ENCODE results near the gene PNRC1.
"Not testable (repeated sequence)": the region's sequence is repeated elsewhere in the genome, so short reads cannot be mapped to it uniquely, and the experiment has no call there.

PNRC1 gene

DNA sequence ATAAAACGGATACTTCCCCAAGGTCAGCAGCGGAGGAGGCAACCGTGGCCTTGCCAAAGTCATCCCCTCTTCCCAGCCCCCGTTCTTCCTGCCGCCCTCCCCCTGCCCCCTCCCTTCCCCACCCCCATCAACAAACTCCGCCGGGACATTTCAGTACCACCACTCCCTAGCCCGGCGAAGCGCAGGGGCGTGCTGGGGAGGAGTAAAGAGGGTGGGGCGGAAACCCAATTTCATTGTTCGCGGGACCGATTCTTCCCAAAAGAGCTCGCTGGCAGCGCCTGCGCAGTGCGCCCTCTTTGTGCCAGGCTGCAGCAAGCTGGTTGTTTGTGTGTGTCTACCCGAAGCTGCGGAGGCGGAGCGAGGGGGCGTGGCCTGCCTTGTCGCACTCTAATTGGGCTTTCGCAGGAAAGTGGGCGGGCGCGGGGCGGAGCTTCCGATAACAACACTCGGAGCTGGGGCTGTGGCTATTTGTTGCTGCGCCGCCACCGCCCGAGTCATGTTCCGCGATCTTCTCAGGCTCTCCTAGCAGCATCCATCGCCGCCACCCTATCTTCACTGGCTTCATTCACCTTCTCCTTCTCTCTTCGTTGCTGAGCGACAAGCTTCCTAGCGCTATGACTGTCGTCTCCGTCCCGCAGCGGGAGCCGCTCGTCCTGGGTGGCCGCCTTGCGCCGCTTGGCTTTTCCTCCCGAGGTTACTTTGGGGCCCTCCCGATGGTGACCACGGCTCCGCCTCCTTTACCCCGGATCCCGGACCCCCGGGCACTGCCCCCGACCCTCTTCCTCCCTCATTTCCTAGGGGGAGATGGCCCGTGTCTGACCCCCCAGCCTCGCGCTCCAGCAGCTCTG, at the start of gene PNRC1:
TSS of gene PNRC1 (plus strand) at position 471 of the 848 bp plus-strand sequence. CDS start at position 615, 144 bp downstream.
- DNase-seq (ENCODE audit: low spot score): peak; percentile 97
- TF ChIP-seq, protein P1, sequence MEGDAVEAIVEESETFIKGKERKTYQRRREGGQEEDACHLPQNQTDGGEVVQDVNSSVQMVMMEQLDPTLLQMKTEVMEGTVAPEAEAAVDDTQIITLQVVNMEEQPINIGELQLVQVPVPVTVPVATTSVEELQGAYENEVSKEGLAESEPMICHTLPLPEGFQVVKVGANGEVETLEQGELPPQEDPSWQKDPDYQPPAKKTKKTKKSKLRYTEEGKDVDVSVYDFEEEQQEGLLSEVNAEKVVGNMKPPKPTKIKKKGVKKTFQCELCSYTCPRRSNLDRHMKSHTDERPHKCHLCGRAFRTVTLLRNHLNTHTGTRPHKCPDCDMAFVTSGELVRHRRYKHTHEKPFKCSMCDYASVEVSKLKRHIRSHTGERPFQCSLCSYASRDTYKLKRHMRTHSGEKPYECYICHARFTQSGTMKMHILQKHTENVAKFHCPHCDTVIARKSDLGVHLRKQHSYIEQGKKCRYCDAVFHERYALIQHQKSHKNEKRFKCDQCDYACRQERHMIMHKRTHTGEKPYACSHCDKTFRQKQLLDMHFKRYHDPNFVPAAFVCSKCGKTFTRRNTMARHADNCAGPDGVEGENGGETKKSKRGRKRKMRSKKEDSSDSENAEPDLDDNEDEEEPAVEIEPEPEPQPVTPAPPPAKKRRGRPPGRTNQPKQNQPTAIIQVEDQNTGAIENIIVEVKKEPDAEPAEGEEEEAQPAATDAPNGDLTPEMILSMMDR (IDR thresholded peaks at IDR 0.05; ENCODE audit: extremely low read depth, missing control alignments): no peak

DNA sequence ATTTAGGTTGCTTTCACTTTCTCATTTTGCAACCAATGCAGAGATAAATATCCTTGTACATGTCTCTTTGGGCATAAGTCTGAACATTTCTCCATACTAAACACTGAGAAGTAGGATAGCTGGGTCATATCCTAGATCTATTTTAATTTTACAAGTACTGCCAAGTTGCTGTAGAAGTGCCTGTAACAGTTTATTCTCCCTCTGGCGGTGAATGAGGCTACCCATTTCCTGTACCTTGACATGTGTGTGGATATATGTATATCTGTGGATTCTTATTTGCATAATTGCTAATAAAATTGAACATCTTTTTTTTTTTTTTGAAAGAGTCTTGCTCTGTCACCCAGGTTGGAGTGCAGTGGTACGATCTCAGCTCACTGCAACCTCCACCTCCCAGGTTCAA, 48.0 kb upstream of the PNRC1 start:
- TF ChIP-seq, protein P1 (IDR thresholded peaks at IDR 0.05; ENCODE audit: extremely low read depth, missing control alignments): no peak
- DNase-seq (ENCODE audit: low spot score): no peak

DNA sequence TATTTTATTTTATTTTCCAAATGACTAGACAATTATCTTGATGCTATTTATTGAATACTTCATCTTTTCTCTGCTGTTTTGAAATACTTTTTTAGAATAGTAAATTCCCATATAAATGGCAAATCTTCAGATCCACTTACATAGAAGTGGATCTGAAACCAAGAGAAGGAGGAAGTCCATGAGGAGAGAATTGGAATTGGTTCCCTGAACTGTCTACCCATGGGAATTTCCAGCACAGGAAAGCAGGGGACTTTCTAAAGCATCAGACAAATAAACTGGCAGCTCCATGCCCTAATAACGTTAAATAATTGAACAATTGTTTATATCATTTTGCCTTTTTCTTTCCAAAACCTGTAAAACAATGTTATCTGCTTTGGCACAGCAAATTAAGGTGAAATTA, 47.1 kb upstream of the PNRC1 start:
- no peak for DNase-seq (ENCODE audit: low spot score)
- TF ChIP-seq, protein P1 (IDR thresholded peaks at IDR 0.05; ENCODE audit: extremely low read depth, missing control alignments): no peak

DNA sequence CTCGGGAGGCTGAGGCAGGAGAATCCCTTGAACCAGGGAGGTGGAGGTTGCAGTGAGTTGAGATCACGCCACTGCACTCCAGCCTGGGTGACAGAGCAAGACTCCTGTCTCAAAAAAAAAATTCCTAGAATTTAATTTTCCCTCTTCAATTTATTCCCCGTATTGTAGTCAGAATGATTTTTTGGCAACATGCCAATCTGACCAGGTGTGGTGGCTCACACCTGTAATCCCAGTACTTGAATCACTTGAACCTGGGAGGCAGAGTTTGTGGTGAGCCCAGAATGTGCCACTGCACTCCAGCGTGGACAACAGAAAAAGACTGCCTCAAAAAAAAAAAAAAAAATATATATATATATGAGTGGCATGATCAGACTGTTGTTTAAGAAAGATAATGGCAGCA, 46.4 kb upstream of the PNRC1 start:
- not testable (repeated sequence) for DNase-seq (ENCODE audit: low spot score)

DNA sequence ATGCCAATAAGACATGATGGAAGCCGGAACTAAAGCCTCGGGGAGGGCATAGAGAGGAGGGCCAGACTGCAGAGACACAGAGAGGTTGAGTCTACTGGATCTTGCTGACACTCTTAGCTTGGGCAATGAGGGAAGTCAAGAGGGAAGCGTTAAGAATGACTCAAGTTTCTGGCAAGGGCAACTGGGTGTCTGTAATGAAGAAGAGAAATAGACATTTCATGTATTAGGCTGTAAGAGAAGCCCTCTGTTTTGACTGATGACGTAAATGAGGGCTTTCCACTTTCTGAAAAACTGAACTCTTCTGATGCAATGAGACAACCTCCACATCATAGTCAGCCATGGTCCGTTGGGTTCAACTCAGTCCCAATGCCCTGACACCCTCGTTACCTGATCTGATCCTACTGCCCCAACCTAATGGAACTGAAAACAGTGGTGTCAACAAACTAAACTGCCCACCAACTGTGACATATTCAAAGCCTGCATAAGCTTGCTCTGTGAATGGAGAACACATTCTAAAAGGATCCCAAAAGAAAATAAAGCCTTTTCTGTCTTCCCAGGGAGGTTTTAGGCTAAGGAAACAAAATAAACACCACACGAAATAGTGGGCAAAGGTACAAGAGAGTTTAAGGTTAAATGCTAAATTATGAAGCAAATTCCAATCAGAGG, 45.8 kb upstream of the PNRC1 start:
- TF ChIP-seq, protein P1 (IDR thresholded peaks at IDR 0.05; ENCODE audit: extremely low read depth, missing control alignments): no peak
- no peak for DNase-seq (ENCODE audit: low spot score)

DNA sequence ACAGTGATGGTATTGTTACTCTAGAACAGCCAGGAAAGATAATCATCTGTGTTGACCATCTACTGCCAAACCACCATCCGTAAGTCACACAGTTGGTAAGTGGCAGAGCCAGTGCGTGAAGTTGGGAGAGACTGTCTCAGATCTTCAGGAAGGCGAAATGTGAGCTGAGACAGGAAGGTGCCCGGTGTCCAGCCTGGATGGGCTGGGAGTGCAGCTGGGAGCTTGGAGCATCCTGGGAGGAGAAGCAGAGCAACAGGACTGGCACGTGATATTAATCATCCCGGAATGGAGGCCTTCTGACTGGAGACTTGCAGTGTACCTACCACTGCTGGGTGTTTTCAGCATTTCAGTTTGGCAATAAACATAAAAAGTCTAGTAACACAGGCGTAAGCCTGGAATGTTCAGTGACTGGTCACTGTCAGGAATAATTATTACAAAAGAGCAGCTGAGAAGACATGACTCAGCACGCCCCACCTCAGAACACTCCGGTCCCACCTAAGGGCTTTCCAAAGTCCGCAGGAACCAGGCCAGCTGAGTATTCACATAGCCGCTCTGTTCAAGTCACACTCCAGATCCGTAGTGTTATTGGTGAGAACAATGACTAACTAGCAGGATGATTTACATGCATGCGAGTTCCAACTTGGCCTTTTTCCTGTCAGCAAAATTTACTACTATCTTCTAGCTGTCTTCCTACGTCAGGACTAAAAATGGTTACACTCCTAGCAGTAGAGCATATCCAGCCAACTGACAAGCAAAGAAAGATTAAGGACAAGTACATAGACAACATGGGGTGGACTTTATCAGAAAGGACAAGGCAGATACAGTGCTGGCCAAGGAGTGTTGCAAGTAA, 45.1 kb upstream of the PNRC1 start:
- no peak for DNase-seq (ENCODE audit: low spot score)
- TF ChIP-seq, protein P1 (IDR thresholded peaks at IDR 0.05; ENCODE audit: extremely low read depth, missing control alignments): no peak

DNA sequence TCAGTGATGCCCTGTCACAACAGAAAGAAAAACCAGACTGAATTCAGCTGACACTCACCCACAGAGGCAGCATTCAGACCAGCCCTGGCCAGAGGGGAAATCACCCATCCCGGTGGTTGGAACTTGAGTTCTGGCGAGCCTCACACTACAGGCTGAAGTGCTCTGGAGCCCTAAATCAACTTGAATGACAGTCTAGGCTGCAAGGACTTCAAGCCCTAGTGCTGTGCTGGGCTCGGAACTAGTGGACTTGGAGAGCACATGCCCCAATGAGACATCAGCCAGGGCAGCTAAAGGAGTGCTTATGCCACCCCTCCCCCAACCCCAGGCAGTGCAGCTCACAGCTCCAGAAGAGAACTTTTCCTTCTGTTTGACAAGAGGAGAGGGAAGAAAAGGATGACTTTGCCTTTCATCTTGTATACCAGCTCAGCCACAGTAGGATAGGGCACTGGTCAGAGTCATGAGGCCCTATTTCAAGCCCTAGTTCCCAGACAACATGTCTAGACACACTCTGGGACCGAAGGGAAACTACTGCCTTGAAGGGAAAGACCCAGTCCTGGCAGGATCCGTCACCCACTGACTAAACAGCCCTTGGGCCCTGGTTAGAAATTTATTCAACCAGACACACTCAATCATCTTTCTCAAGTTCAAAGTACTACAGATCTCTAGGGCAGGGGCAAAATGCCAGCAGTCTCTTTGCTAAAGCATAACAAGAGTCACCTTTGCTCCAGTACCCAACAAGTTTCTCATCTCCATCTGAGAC, 43.2 kb upstream of the PNRC1 start:
- TF ChIP-seq, protein P1 (IDR thresholded peaks at IDR 0.05; ENCODE audit: extremely low read depth, missing control alignments): no peak

DNA sequence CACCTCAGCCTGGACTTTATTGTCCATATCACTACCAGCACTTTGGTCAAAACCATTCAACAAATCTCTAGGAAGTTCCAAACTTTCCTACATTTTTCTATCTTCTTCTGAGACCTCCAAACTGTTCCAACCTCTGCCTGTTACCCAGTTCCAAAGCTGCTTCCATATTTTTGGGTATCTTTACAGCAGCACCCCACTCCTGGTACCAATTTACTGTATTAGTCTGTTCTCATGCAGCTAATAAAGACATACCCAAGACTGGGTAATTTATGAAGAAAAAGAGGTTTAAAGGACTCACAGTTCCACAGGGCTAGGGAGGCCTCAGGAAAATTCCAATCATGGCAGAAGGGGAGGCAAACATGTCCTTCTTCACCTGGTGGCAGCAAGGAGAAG, 42.7 kb upstream of the PNRC1 start:
- DNase-seq (ENCODE audit: low spot score): not testable (repeated sequence)

More for the DNA sequence above, 43.2 kb upstream of the PNRC1 start:
- DNase-seq (ENCODE audit: low spot score): no peak
